Gastrocnemius medialis (tissue), 4 donors: ENCODE data around the gene TRIM58. TPM values are rescaled to one million over a fixed set of nuclear protein-coding genes. Genes with fewer than 3 reads are reported as not detected.
A peak's percentile ranks its signal among the peaks of the same experiment; 100 is the strongest.

ENCODE experiments used
- ATAC-seq, 2 donors: fragments of 150-250 bp; one replicate each; pipeline ENCODE4 v1.9.1; 2016
- DNase-seq, 2 donors: peaks; one replicate each; pipeline ENCODE4 v3.0.0-alpha.2; 2019
- H3K27ac ChIP-seq, 4 donors: fragments of 200-600 bp; sonication (generic); 1 replicate in 1 of 4; 2 replicates in 3 of 4; pipeline ENCODE4 v1.5.1; 2016 to 2018; ENCODE audit warnings: mild to moderate bottlenecking in 2 of 4, moderate library complexity in 1 of 4
- H3K27me3 ChIP-seq, 3 donors: fragments of 200-600 bp; sonication (generic) in 2 of 3; 1 replicate in 1 of 3; 2 replicates in 2 of 3; pipeline versions ENCODE4 v1.5.1 to v1.6.0; 2016 to 2019; ENCODE audit warnings: mild to moderate bottlenecking in 1 of 3, moderate library complexity in 1 of 3
- H3K36me3 ChIP-seq, 2 donors: fragments of 200-600 bp; sonication (generic) in 1 of 2; one replicate each; pipeline ENCODE4 v1.5.1; 2017 to 2018
- H3K4me1 ChIP-seq, 2 donors: fragments of 200-600 bp; sonication (generic) in 1 of 2; one replicate each; pipeline ENCODE4 v1.5.1; 2016 to 2017; ENCODE audit warnings: mild to moderate bottlenecking in 2 of 2
- H3K4me3 ChIP-seq, 4 donors: fragments of 200-600 bp; sonication (generic) in 3 of 4; 1 replicate in 1 of 4; 2 replicates in 3 of 4; pipeline ENCODE4 v1.5.1; 2016 to 2019; ENCODE audit warnings: mild to moderate bottlenecking in 2 of 4
- H3K9me3 ChIP-seq, 3 donors: fragments of 200-600 bp; sonication (generic) in 2 of 3; 1 replicate in 1 of 3; 2 replicates in 2 of 3; pipeline ENCODE4 v1.5.1; 2016 to 2019
- POLR2A ChIP-seq, 2 donors: fragments of 450-650 bp; IDR thresholded peaks; one replicate each; pipeline ENCODE4 v1.6.1; 2017; ENCODE audit warnings: antibody characterized with exemption in 2 of 2, mild to moderate bottlenecking in 2 of 2, moderate library complexity in 2 of 2
- in situ Hi-C, 4 donors: fragments of 200-750 bp; cut with MboI; loops; one replicate each; pipeline versions ENCODE4 v1.15.0 to v1.8.0; 2017; ENCODE audit warnings: low sequenced_read_pairs in 4 of 4
- intact Hi-C: fragments of 100-400 bp; cut with DNase I; formaldehyde crosslinking; loops from one replicate; pipeline ENCODE4 v1.15.1; 2023; ENCODE audit warnings: low total_unique reads
- total RNA-seq, 4 donors: library from RNA; depleted of rRNA; stranded (reverse); fragments of >200 nt; gene quantifications; one replicate each; pipeline versions ENCODE4 v1.1.0 to v1.2.3, GENCODE V29; 2016
- TF ChIP-seq, protein P1 (sequence below), 5 experiments: fragments of 450-650 bp in 3 of 5; fragments of 200-600 bp in 2 of 5; sonication (generic) in 2 of 5; IDR thresholded peaks in 4 of 5; conservative IDR thresholded peaks in 1 of 5; 1 replicate in 4 of 5; 2 replicates in 1 of 5; pipeline ENCODE4 v1.5.1; 2016 to 2019; ENCODE audit warnings: antibody characterized with exemption in 5 of 5, mild to moderate bottlenecking in 3 of 5, moderate library complexity in 3 of 5

Gene TRIM58, protein sequence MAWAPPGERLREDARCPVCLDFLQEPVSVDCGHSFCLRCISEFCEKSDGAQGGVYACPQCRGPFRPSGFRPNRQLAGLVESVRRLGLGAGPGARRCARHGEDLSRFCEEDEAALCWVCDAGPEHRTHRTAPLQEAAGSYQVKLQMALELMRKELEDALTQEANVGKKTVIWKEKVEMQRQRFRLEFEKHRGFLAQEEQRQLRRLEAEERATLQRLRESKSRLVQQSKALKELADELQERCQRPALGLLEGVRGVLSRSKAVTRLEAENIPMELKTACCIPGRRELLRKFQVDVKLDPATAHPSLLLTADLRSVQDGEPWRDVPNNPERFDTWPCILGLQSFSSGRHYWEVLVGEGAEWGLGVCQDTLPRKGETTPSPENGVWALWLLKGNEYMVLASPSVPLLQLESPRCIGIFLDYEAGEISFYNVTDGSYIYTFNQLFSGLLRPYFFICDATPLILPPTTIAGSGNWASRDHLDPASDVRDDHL
- 1 to 10 TPM in 1 of 4 donors, under 1 TPM in 3; 0.26 to 1.5 (median 0.49) TPM for total RNA-seq

DNA sequence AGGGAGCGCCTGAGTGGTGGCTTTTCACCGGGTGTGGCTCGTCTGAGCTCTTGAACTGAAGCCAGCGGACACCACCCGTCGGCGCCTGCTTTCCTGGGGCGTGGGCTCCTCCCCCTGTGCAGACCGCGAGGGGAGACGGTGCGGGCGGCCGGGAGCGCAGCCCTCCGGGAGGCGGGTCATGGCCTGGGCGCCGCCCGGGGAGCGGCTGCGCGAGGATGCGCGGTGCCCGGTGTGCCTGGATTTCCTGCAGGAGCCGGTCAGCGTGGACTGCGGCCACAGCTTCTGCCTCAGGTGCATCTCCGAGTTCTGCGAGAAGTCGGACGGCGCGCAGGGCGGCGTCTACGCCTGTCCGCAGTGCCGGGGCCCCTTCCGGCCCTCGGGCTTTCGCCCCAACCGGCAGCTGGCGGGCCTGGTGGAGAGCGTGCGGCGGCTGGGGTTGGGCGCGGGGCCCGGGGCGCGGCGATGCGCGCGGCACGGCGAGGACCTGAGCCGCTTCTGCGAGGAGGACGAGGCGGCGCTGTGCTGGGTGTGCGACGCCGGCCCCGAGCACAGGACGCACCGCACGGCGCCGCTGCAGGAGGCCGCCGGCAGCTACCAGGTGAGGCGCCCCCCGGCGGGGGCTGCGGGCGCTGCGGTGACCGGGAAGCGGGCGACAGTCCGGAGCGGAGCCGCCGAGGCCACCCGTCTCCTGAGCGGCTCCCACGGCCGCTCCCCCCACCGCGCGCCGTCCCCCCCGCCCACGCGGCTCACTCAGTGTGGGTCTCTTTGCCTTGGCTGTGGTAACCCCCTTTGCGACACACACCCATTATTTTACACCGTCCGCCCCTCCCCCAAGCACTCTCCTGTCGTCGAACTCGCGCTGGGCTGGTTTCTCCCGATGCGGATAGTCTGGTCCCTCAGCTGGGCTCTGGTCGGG lies at the start of gene TRIM58:
Gene TRIM58 (plus strand): TSS at position 119 of the 916 bp plus-strand sequence. CDS start 60 bp downstream, at position 179.
- Histone ChIP-seq H3K4me1 (no peaks in the 10 kb centered on the region), H3K9me3 (no peaks in the 10 kb centered on the region), H3K36me3 (no peaks in the 10 kb centered on the region), H3K27ac (no peak within 1 kb of the TSS), H3K27me3 (peaks cover 0 to 9% (median 0%) of the 10 kb centered on the region in 3 donors), H3K4me3 (peak within 1 kb of the TSS in 2 of 4 donors; percentile 28 to 42)
- intact Hi-C loops: no loop called here
- in situ Hi-C loops: no loop called here
- TF ChIP-seq POLR2A (IDR thresholded peaks at IDR 0.05): no peak
- TF ChIP-seq, protein P1, sequence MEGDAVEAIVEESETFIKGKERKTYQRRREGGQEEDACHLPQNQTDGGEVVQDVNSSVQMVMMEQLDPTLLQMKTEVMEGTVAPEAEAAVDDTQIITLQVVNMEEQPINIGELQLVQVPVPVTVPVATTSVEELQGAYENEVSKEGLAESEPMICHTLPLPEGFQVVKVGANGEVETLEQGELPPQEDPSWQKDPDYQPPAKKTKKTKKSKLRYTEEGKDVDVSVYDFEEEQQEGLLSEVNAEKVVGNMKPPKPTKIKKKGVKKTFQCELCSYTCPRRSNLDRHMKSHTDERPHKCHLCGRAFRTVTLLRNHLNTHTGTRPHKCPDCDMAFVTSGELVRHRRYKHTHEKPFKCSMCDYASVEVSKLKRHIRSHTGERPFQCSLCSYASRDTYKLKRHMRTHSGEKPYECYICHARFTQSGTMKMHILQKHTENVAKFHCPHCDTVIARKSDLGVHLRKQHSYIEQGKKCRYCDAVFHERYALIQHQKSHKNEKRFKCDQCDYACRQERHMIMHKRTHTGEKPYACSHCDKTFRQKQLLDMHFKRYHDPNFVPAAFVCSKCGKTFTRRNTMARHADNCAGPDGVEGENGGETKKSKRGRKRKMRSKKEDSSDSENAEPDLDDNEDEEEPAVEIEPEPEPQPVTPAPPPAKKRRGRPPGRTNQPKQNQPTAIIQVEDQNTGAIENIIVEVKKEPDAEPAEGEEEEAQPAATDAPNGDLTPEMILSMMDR (IDR thresholded peaks at IDR 0.05 in 4 of 5, conservative IDR thresholded peaks at IDR 0.05 in 1 of 5): no peak
- no peak for DNase-seq
- no peak for ATAC-seq

DNA sequence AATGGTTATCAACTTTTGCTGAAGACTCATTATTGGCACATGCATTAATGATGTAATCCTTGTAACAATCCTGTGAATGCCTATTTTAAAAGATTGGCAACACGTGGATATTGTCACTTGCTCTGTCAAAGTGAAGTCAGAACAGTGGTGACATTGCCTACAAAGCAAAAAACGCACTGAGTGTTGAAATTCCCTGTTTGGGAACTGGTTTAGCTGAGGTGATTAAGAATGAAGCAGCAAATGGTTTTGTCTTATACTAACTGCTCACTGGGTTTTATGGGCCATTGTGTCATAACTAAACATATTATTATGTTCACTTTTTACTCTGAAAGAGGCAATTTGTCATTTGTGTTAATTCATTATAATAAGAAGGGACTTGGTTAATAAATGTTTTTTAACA lies 44.4 kb upstream of the TRIM58 start:
- no peak overlapping the region for H3K4me3 ChIP-seq
- TF ChIP-seq, protein P1 (IDR thresholded peaks at IDR 0.05 in 4 of 5, conservative IDR thresholded peaks at IDR 0.05 in 1 of 5): no peak
- TF ChIP-seq POLR2A (IDR thresholded peaks at IDR 0.05): no peak
- DNase-seq (no peak), ATAC-seq (no peak)
- H3K27me3 ChIP-seq: no peaks in the 10 kb centered on the region
- in situ Hi-C loops (no loop called here), intact Hi-C loops (no loop called here)
- H3K4me1 ChIP-seq: no peaks in the 10 kb centered on the region
- H3K27ac ChIP-seq: no peak overlapping the region
- H3K36me3 ChIP-seq: no peaks in the 10 kb centered on the region
- H3K9me3 ChIP-seq: no peaks in the 10 kb centered on the region

- intact Hi-C loops (no loop called here), in situ Hi-C loops (no loop called here)
- Histone ChIP-seq H3K27ac (no peak overlapping the region), H3K27me3 (no peaks in the 10 kb centered on the region), H3K9me3 (no peaks in the 10 kb centered on the region), H3K36me3 (no peaks in the 10 kb centered on the region), H3K4me3 (no peak overlapping the region), H3K4me1 (no peaks in the 10 kb centered on the region)
- no peak for TF ChIP-seq POLR2A (IDR thresholded peaks at IDR 0.05)
- TF ChIP-seq, protein P1 (IDR thresholded peaks at IDR 0.05 in 4 of 5, conservative IDR thresholded peaks at IDR 0.05 in 1 of 5): no peak
- DNase-seq: no peak
- no peak for ATAC-seq
These were observed 34.9 kb upstream of the TRIM58 start for GRCh38 chr1:247822060-247822459.

DNA sequence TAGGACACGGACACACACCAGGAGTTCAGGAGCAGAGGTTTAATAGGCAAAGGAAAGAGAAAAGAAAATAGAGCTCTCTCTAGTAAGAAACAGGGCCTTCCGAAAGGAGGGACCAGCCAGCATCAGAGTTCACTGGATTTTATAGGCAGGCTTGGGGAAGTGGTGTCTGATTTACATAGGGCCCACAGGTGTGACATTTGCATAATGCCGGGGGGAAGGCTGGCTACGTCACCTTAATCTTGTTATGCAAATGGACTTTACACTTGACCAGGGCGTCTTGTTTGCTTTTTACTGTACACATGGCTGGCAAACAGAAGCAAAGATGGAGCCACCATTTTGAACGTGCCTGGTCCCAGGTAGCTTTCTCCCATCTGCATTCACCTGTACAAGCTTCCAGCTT lies 33.0 kb upstream of the TRIM58 start, which contains the start of gene OR14A16:
Gene OR14A16 (minus strand): TSS at position 97 of the 400 bp plus-strand sequence. CDS start 8,390 bp downstream, outside the sequence.
- intact Hi-C loops (no loop called here), in situ Hi-C loops (no loop called here)
- H3K4me3 ChIP-seq: no peak within 1 kb of the TSS
- H3K9me3 ChIP-seq: no peaks in the 10 kb centered on the region
- H3K4me1 ChIP-seq: no peaks in the 10 kb centered on the region
- ATAC-seq (no peak), DNase-seq (no peak)
- no peaks in the 10 kb centered on the region for H3K27me3 ChIP-seq
- TF ChIP-seq, protein P1 (IDR thresholded peaks at IDR 0.05 in 4 of 5, conservative IDR thresholded peaks at IDR 0.05 in 1 of 5): no peak
- no peak for TF ChIP-seq POLR2A (IDR thresholded peaks at IDR 0.05)
- no peak within 1 kb of the TSS for H3K27ac ChIP-seq
- no peaks in the 10 kb centered on the region for H3K36me3 ChIP-seq
